ENCODE measurements around the gene LY9.

LY9 gene, protein sequence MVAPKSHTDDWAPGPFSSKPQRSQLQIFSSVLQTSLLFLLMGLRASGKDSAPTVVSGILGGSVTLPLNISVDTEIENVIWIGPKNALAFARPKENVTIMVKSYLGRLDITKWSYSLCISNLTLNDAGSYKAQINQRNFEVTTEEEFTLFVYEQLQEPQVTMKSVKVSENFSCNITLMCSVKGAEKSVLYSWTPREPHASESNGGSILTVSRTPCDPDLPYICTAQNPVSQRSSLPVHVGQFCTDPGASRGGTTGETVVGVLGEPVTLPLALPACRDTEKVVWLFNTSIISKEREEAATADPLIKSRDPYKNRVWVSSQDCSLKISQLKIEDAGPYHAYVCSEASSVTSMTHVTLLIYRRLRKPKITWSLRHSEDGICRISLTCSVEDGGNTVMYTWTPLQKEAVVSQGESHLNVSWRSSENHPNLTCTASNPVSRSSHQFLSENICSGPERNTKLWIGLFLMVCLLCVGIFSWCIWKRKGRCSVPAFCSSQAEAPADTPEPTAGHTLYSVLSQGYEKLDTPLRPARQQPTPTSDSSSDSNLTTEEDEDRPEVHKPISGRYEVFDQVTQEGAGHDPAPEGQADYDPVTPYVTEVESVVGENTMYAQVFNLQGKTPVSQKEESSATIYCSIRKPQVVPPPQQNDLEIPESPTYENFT

DNA sequence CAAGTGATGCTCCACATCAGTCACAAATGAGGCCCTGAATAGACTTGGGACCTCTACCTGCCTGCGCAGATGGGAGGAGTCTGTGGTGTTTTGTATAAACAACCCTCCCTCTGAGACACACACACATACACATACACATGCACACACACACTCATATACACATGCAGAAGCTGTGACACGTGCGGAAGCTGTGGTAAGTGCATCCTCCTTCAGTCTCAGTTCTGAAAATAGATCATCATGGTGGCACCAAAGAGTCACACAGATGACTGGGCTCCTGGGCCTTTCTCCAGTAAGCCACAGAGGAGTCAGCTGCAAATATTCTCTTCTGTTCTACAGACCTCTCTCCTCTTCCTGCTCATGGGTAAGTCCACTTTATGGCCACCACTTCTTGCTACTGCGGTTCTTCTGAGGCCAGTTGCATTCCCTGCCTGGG is at the start of gene LY9:
Gene LY9 (plus strand): TSS at position 224 of the 433 bp plus-strand sequence. CDS start 14 bp downstream, at position 238.
- DNase-seq = no peak

DNA sequence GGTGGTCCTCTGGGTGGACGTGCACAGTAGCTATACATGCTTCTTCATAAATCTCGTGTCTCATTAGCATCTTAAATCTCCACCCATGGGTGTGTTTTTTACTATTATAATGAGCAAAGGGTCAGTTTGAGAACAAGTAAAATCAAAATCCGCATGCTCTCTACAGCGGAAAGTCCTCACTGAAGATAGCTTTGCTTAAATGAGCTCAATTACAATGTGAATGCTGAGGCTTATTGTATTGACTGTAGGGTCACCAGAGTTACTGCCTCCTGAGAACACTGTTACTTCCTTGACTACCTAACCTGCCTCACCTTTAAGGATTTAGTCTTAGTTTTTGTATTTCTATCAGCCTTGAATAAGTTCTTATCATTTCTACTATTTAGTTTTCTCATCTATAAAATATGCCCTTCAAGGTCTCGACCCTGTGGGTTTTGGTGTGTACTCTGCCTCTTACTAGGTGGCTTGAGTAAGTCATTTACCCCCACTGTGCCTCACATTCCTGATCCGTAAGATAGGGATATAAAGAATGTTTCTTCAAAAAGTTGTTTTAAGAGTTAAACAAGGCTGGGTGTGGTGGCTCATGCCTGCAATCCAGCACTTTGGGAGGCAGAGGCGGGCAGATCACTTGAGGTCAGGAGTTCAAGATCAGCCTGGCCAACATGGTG is 49.0 kb upstream of the LY9 start:
- DNase-seq = no peak

DNA sequence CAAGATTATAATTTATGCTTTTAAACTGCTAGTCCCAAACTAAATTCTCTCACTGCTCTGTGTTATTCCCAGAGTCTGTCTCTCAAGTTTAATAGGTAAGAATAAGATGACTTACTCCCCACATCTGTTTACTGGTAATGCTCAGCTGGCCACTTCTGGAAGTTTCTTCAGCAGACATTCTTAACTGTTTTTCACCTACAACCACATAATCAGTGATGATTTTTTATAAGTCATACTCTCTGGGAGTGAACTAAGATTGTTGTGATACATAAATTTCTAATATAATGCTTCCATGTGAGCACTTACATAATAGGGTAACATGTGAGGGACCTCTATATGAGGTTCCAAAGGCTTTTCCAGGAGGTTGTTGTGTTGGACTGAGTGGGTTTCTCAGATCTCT is 48.3 kb upstream of the LY9 start:
- no peak for DNase-seq

DNA sequence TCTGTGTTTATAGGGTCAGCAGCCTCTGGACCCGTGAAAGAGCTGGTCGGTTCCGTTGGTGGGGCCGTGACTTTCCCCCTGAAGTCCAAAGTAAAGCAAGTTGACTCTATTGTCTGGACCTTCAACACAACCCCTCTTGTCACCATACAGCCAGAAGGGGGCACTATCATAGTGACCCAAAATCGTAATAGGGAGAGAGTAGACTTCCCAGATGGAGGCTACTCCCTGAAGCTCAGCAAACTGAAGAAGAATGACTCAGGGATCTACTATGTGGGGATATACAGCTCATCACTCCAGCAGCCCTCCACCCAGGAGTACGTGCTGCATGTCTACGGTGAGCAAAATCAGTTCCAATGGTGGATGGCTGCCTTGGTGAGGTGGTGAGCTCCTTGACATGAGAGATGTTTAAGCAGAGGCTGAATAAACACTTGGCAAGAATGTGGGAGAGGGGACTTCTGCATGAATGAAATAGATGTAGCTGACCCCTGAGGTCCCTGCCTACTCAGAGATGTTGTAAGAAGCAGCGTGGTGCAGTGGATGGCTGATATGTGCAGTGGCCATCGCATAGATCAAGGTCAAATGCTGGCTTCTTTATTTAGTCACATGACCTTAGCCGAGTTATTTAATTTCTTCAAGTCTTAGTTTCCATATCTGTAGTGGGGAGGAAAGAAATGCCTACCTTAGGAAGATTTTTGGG is 47.6 kb upstream of the LY9 start:
- DNase-seq = no peak

DNA sequence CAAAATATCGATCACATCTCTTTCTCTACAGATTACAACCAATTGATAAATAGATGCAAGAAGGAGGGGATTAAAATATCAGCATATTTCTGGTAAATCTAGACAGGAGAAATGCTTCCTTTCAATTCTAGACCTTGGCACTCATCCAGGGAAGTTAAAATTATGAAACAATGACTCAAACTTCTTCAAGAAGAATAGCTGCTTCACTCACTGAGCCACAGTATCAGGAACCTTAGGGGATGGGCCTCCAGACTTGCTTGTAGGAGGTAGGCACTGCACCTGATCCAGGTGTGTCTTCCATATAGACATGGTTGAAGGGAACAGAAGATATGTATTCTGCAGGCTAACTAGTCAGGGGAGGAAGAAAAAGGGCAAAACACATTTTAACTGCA is 47.1 kb upstream of the LY9 start:
- DNase-seq = no peak

DNA sequence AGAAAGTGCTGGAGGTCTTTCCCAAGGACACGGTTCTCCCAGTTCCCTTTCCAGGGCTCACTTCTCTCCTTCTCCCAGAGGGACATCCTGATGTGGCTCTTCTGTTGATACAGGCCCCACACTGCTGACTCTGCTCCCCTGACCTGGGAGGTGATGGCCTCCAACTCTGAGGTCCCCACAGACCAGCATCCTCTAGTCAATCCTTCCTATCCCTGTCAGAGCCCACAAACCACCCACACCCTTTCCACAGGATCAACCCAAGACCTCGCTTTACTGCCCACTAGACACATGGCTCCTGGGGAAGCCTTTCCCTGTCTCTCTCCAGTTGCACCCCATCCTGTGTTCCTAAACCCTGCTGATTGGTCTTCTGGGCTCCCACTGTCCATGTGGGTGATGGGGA is 45.4 kb upstream of the LY9 start:
- DNase-seq = no peak

DNA sequence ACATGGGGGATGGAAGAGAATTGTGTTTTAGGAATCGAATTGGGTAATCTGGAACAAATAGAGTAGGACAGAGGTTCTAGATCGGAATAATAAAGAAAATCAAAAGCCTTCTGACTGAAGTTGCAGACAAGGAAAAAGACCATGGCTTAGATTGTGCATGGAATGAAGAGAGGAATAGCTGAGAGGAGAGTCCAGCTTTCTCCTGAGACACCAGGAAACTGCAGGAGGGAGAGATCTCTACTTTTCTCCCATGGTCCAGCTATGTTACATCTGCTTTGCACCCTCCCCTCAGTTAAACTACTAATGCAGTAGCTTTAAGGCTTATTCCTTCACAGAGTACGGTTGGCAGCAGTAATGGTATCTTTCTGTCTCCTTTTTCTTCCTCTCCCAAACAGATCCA is 43.6 kb upstream of the LY9 start:
- no peak for DNase-seq

DNA sequence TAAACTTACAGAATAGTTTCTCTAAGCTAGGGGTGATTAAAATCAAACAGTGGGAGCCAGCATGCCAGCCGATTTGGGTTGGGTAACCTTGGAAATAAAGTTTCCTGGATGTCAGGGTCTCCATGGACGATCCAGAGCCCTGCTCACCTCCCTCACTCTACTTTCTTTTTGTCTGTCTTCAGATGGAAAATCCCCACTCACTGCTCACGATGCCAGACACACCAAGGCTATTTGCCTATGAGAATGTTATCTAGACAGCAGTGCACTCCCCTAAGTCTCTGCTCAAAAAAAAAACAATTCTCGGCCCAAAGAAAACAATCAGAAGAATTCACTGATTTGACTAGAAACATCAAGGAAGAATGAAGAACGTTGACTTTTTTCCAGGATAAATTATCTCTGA is 43.0 kb upstream of the LY9 start:
- DNase-seq = no peak

DNA sequence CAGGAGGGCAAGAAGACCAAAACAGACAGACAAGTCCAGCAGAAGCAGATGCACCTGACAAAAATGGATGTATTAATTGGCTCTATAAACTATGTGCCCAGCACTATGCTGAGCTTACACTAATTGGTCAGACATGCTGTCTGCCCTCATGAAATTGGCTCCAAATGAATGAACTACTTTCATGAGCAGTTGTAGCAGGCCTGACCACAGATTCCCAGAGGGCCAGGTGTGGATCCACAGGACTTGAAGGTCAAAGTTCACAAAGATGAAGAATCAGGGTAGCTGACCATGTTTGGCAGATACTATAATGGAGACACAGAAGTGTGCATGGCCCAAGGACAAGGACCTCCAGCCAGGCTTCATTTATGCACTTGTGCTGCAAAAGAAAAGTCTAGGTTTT is 42.4 kb upstream of the LY9 start:
- DNase-seq = no peak

DNA sequence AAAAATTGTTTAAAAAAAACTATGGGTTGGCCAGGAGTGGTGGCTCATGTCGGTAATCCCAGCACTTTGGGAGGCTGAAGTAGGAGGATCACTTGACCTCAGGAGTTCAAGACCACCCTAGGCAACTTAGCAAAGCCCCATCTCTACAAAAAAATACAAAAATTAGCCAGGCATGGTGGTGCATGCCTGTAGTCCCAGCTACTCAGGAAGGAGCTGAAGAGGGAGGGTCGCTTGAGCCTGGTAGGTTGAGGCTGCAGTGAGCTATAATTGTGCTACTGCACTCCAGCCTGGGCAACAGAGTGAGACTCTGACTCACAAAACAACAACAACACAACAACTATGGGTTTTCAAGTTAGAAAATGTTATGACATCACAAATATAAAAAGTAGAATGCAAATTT is 40.5 kb upstream of the LY9 start:
- no peak for DNase-seq

DNA sequence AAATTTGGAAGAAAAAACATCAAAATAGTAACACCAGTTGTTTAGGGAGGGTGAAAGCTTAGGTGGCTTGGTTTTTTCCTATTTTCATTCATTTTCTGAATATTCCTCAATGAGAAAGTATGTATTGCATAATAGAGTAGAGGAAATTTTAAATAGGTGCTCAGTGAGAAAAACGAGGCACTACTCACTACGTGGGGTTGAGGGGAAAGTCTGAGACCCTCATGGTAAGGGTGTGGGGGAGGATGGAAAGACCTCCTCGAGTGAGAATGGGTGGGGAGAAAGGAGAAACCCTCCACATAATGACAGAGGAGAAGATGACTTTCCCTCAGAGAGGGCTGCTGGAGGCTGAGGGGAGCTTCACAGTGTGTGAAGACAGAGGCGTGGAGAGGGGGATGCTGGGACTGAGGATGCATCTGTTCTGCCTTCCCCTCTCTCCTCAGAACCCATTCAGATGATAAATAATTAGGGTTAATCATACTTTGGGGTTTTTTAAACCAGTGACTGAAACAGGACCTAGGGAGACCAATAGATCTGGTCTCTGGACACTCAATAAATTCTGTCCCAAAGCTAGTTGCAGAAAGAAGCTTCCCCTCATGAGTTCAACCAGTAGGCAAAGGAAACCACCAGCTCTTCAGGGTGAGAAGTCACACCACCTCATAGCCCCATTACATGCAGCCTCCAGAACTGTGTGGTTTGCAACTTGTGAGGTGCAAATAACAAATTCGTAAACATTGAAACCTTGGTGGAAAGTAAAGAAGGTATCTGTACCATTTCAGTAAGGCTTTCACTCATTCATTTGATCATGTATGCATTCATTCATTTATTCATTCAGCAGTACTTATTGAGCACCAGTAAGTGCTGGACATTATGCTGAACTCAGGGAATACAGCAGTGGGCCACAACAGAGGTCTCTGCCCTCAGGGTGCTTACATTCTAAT is 39.8 kb upstream of the LY9 start:
- DNase-seq = no peak

DNA sequence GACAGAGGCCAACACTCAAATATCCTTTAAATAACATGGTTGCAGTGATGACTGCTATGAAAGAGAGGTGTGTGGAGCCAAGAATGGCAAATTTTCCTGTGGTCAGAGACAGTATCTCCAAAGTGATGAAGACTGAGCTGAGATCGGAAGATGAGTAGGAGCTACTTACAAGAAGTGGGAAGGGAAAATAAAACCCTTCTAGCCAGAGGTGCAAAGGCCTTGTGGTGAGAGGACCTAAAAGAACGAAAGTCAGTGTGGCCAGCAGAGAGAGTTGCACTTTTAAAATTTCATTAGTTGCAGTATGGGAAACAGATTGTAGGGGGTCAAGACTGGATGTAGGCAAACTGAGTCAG is 39.1 kb upstream of the LY9 start:
- no peak for DNase-seq

DNA sequence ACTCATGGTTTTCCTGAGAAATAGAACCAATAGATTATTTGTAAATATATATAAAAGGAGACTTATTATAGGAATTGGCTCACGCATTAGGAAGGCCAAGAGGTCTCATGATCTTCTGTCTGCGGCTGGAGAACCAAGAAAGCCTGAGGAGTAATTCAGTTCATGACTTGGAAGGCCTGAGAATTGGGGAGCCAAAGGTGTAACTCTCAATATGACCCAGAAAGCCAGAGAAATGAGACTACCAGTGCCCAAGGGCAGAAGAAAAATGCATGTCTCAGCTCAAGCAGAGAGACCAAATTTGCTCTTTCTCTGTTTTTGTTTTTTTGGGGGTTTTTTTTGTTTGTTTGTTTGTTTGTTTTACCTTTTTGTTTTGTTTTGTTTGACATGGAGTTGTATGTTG is 37.5 kb upstream of the LY9 start:
- no peak for DNase-seq

DNA sequence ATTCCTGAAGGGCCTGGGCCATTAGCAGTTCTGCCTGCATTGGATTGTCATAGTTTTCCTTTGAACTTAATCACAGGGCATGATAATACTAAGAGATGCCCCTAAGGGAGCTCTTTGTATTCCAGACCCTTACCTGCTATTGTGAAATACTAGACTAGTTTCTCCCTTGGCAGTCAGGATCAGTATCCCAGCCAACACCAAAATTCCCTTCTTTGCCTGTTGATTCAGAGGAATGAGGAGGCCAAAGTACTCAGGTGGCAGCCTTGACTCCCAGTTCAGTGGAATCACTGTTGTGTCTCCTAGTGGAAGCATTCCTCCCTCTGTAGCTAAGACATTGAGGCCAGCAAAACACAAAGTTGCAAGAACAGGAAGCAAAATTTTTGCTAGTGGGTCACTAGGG is 36.2 kb upstream of the LY9 start:
- DNase-seq = no peak

DNA sequence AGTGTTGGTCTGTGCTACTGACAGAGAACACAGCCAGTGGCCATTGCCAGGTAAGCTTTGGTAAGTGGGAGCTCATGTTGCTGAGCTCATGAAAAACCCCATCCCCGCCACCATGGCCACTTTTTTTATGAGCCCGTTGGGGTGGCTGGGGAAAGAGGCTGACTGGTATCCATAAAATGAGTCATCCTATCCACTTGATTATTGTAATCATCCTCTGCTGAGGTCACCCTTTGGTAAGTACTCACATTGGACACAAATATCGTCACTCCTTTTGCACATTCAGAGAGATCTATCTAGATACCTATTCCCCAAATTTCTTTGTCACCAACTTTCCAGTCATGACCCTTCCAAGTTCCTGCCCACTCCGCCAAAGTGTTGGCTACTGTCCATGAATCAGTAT is 34.9 kb upstream of the LY9 start:
- no peak for DNase-seq

DNA sequence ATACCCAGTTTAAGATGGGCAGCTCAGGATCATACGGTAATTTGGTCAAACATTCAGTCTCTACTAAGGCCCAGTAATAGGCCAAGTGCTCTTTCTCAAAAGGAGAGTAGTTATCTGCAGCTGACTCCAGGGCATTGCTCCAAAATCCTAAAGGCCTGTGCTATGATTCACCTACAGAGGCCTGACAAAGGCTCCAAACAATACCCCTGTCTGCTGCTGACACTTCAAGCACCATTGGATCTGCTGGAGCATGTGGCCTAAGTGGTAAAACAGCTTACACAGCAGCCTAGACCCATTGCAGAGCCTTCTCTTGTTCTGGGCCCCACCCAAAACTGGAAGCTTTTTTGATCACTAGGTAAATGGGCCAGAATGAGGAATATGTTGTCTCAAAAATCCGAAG is 34.1 kb upstream of the LY9 start:
- peak; percentile 12 for DNase-seq

DNA sequence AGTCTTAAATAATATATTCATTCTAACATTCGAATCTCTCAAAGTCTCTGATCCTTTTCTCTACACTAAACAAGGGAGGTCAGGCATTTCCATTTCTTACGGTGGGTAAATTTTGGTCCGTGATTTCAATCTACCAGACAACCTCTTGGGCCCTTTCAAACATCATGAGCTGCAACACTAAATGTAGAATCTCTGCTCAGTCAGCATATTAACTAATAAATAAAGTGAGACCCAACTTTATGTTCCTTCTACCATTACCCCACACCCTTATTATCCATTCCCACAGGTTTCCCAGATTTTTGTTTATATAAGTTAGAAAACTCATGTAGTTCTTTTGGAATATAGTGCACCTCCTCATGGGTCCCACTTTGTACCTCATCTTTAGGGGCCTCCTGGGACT is 32.0 kb upstream of the LY9 start:
- no peak for DNase-seq

DNA sequence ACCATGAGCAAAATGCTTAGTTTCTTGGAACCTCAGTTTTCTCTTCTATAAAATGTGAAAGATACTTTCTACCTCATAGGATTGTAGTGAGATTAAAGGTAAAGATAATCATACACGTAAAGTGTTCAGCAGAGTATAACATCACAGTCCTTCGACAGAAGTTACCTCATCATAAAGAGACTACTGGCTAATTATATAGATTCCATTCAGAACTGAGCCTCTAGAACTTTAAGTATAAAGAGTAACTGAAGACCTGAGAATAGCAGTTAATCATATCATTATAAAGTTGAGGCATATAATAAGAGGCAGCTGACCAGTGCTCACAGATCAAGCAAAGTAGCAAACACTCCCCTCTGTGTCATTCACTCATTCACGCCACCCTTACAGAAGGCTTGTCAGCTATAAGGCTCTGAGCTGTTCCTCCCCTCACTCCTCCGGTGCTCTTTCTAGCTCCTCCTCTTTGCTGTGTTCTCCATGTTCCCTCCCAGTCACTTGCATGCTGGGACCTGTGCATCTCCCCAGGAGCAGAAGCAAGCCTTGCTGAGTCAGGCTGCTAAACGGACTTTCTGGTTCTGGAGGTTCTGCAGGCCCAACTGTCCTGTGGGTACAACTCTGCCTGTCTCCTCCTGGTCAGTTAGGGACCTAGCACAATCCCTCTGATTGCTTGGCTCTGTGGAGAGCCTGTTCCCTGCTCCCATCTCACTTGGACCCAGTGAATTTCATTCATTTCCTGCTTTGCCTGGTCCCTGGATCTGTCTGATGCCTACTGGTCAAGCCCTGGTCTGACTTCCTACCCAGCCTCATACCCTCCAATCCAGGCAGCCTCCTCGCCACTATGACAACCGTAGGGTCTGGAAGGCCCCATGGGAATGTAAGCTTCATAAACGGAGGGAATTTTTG is 28.3 kb upstream of the LY9 start:
- DNase-seq = no peak

DNA sequence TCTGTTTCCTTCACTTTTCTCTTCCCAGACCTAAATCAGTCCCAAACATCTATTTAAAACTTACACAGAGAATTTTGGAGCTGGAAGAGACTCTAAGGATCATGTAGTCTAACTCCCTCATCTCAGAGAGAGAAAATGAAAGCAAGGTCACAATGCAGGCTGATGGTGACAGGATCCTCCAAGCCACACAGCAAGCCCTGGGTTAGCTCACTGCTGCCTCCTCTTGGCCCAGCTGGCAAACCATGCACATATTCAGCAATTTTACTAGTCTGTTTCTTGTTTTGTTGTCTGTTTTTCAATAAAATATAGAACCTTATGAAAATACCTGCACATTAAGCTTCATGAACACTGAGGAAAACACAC is 27.7 kb upstream of the LY9 start:
- DNase-seq = no peak

DNA sequence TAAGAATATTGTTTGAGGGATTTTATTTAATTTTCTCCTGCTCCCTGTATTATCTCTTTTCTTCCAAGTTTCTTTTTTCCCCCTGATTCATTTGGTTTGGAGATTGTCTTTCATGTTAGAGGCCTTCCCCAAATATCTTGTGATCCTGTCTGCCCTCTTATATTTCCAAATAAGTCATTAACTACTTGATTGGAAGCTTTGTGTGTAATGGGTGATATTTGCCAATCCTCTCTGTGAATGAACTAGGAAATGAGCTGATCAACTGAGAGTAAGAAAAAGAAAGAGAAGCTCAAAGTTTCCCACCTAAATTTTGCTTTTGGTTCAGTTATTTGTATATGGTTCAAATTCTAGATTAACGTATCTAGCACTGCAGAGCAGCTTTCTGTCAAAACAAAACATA is 23.6 kb upstream of the LY9 start:
- DNase-seq = no peak

DNA sequence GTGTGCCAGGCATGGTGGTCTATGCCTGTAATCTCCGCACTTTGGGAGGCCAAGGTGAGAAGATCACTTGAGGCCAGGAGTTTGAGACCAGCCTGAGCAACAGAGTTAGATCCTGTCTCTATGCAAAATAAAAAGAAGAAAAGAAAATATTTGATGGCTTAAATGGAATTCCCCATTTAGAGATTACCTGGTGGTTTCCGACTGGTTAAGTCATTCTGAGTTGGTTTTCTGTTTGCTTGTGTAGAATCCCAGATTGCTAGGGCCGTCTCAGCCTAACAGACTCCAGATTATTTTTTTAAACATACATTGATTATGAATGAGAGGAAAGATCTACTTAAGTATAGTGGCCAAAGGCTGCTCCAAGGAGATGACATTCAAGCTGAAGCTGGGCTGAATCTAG is 22.9 kb upstream of the LY9 start:
- DNase-seq = no peak
